ENCODE measurements around the gene FAM107A.

Gene FAM107A

GRCh38 chr3:58560771-58561311 lies 16.4 kb downstream of the FAM107A start:
- TF ChIP-seq CTCF (conservative IDR thresholded peaks at IDR 0.05) (no peak; the same call in 1 of the 2 replicates), ZFX (IDR thresholded peaks at IDR 0.05) (no peak)
- no peak overlapping the region for H3K27ac ChIP-seq

- TF ChIP-seq CTCF (conservative IDR thresholded peaks at IDR 0.05) (no peak), ZFX (IDR thresholded peaks at IDR 0.05) (no peak)
Measured at GRCh38 chr3:58559586-58559985, 17.6 kb downstream of the FAM107A start.

GRCh38 chr3:58557491-58557890 lies 19.7 kb downstream of the FAM107A start:
- TF ChIP-seq ZFX (IDR thresholded peaks at IDR 0.05) (no peak), CTCF (conservative IDR thresholded peaks at IDR 0.05) (no peak)
- H3K27ac ChIP-seq: no peak overlapping the region

More at GRCh38 chr3:58559586-58559985, 17.6 kb downstream of the FAM107A start:
- no peak overlapping the region for H3K27ac ChIP-seq

GRCh38 chr3:58556761-58557221 lies 20.4 kb downstream of the FAM107A start:
- no peak for TF ChIP-seq ZFX (IDR thresholded peaks at IDR 0.05)
- no peak for TF ChIP-seq CTCF (conservative IDR thresholded peaks at IDR 0.05)
- no peak overlapping the region for H3K27ac ChIP-seq

GRCh38 chr3:58556001-58556400 lies 21.2 kb downstream of the FAM107A start:
- TF ChIP-seq CTCF (conservative IDR thresholded peaks at IDR 0.05) (no peak), ZFX (IDR thresholded peaks at IDR 0.05) (no peak)
- no peak overlapping the region for H3K27ac ChIP-seq

GRCh38 chr3:58555203-58555602 lies 22.0 kb downstream of the FAM107A start:
- H3K27ac ChIP-seq: no peak overlapping the region
- no peak for TF ChIP-seq CTCF (conservative IDR thresholded peaks at IDR 0.05)
- no peak for TF ChIP-seq ZFX (IDR thresholded peaks at IDR 0.05)

GRCh38 chr3:58553003-58553402 lies 24.2 kb downstream of the FAM107A start:
- no peak overlapping the region for H3K27ac ChIP-seq
- TF ChIP-seq ZFX (IDR thresholded peaks at IDR 0.05): no peak
- no peak for TF ChIP-seq CTCF (conservative IDR thresholded peaks at IDR 0.05)
